ENCODE results near the gene FAM168A.
A peak's percentile ranks its signal among the peaks of the same experiment; 100 is the strongest.
"Not testable (repeated sequence)": the region's sequence is repeated elsewhere in the genome, so short reads cannot be mapped to it uniquely, and the experiment has no call there.

Gene FAM168A

GRCh38 chr11:73519266-73519665 is 78.6 kb downstream of the FAM168A start:
- no peak for DNase-seq (ENCODE audit: low spot score)

- DNase-seq (ENCODE audit: low spot score) = no peak
Observed at GRCh38 chr11:73518195-73518594, 79.7 kb downstream of the FAM168A start.

GRCh38 chr11:73516080-73516479 is 81.8 kb downstream of the FAM168A start:
- no peak for DNase-seq (ENCODE audit: low spot score)

GRCh38 chr11:73513707-73514106 is 84.2 kb downstream of the FAM168A start:
- DNase-seq (ENCODE audit: low spot score) = no peak

- no peak for DNase-seq (ENCODE audit: low spot score)
Observed at GRCh38 chr11:73510877-73511276, 87.0 kb downstream of the FAM168A start.

GRCh38 chr11:73510106-73510505 is 87.8 kb downstream of the FAM168A start:
- DNase-seq (ENCODE audit: low spot score) = no peak

GRCh38 chr11:73509188-73509587 is 88.7 kb downstream of the FAM168A start:
- DNase-seq (ENCODE audit: low spot score) = no peak

GRCh38 chr11:73508243-73509176 is 89.4 kb downstream of the FAM168A start:
- DNase-seq (ENCODE audit: low spot score) = no peak

- no peak for DNase-seq (ENCODE audit: low spot score)
Observed at GRCh38 chr11:73507086-73507485, 90.8 kb downstream of the FAM168A start.

GRCh38 chr11:73506038-73506437 is 91.9 kb downstream of the FAM168A start:
- no peak for DNase-seq (ENCODE audit: low spot score)

GRCh38 chr11:73498343-73498742 is 99.6 kb downstream of the FAM168A start:
- DNase-seq (ENCODE audit: low spot score) = no peak

- no peak for DNase-seq (ENCODE audit: low spot score)
Observed at GRCh38 chr11:73496134-73496533, 101.8 kb downstream of the FAM168A start.

- DNase-seq (ENCODE audit: low spot score) = no peak
Observed at GRCh38 chr11:73495731-73496130, 102.2 kb downstream of the FAM168A start.

- peak; percentile 20 for DNase-seq (ENCODE audit: low spot score)
Observed at GRCh38 chr11:73493956-73494598, 103.8 kb downstream of the FAM168A start.

GRCh38 chr11:73481626-73482025 is 116.3 kb downstream of the FAM168A start:
- no peak for DNase-seq (ENCODE audit: low spot score)

- DNase-seq (ENCODE audit: low spot score) = no peak
Observed at GRCh38 chr11:73480677-73481076, 117.2 kb downstream of the FAM168A start.

GRCh38 chr11:73478737-73479347 is 119.1 kb downstream of the FAM168A start:
- DNase-seq (ENCODE audit: low spot score) = peak; percentile 63

- DNase-seq (ENCODE audit: low spot score) = no peak
Observed at GRCh38 chr11:73477518-73477917, 120.4 kb downstream of the FAM168A start.

GRCh38 chr11:73475549-73476095 is 122.3 kb downstream of the FAM168A start:
- no peak for DNase-seq (ENCODE audit: low spot score)

GRCh38 chr11:73473252-73473651 is 124.7 kb downstream of the FAM168A start:
- DNase-seq (ENCODE audit: low spot score) = no peak

- not testable (repeated sequence) for DNase-seq (ENCODE audit: low spot score)
Observed at GRCh38 chr11:73470036-73470612, 127.8 kb downstream of the FAM168A start.

GRCh38 chr11:73469401-73469800 is 128.5 kb downstream of the FAM168A start:
- no peak for DNase-seq (ENCODE audit: low spot score)

Data from SW480 (cell line).